Jurkat, Clone E6-1 (cell line): ENCODE data around the gene AUTS2.

Experiments used
- DNase-seq: peaks from one replicate; pipeline ENCODE4 v3.0.0-alpha.2; 2011; ENCODE audit warnings: low read depth, low spot score
- H3K4me3 ChIP-seq: 2 replicates; pipeline ENCODE4 v1.5.1; 2011; ENCODE audit warnings: mild to moderate bottlenecking, low read length, control low read depth, moderate library complexity

AUTS2 gene

GRCh38 chr7:70040970-70041766 is 442.9 kb downstream of the AUTS2 start:
- peak; percentile 12 for DNase-seq
- no peak overlapping the region for H3K4me3 ChIP-seq

- H3K4me3 ChIP-seq = no peak overlapping the region
- no peak for DNase-seq
Measured at GRCh38 chr7:70042533-70042932, 444.3 kb downstream of the AUTS2 start.

DNA sequence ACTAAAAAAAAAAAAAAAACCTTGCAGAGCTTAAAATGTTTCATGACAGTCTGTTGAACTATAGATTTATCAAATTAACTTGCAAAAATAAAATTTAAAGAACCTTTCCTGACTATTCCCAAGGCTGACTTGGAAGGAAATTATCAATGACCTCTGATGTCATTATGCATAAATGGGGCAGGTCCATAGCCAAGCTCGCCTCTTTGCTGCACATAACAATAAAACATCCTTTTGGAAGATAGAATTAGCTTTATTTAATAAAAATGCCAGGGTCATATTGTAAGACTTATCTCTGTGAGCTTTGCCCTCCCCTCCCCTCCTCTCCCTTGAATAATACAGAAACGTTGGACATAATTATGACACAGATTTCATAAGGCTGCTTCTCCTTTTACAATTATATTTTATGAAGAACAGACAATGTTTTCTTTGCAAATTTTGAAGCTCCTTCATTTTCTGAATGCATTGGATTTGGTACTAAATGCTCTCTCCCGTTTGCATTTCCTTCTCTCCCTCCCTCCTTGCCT is 444.8 kb downstream of the AUTS2 start:
- no peak overlapping the region for H3K4me3 ChIP-seq
- DNase-seq = no peak

DNA sequence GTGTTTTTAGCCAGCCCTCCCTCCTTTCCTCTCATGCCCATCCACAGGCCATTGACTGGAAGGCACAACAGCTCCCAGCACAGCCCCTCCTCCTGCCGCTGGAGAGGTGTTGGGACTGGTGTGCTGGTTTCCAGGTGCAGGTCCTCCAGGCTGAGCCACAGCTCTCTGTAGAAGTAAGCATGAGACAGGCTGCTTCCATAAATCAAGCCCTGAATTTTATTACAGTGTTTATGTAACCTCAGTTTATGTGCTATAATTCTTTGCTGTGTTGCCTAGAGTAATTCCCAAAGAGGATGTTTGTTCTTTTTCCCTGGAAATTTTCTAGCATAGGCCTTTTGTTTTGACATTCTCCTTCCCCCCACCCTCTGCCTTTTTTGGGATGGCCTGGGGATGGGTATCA is 445.8 kb downstream of the AUTS2 start:
- no peak for DNase-seq

DNA sequence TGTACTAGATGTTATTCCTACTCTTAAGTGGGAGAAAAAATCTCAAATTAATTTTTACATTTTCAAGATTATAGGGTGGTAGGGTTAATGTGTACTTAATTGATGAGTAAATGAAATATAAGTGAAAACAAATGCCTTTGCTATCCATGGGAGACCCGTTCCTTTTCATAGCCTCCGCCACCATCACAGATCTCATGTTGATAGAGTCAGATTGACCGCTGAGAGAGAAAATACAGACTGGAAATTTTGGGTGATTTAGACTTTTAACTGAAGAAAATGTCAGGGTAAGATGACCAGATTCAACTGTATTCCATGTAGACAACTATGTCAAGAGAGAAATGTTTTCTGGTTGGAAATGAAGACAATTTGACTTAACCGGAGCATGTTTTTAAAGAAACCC is 446.2 kb downstream of the AUTS2 start:
- no peak for DNase-seq
- no peak overlapping the region for H3K4me3 ChIP-seq

More for the DNA sequence above, 445.8 kb downstream of the AUTS2 start:
- no peak overlapping the region for H3K4me3 ChIP-seq

GRCh38 chr7:70044981-70045380 is 446.7 kb downstream of the AUTS2 start:
- H3K4me3 ChIP-seq = no peak overlapping the region
- DNase-seq = no peak

GRCh38 chr7:70047384-70047783 is 449.1 kb downstream of the AUTS2 start:
- DNase-seq = no peak
- H3K4me3 ChIP-seq = no peak overlapping the region

GRCh38 chr7:70047891-70048448 is 449.7 kb downstream of the AUTS2 start:
- no peak overlapping the region for H3K4me3 ChIP-seq
- no peak for DNase-seq

GRCh38 chr7:70051726-70052125 is 453.5 kb downstream of the AUTS2 start:
- no peak overlapping the region for H3K4me3 ChIP-seq
- no peak for DNase-seq

GRCh38 chr7:70052691-70053090 is 454.4 kb downstream of the AUTS2 start:
- no peak for DNase-seq
- no peak overlapping the region for H3K4me3 ChIP-seq

- no peak overlapping the region for H3K4me3 ChIP-seq
Measured at GRCh38 chr7:70053421-70053820, 455.1 kb downstream of the AUTS2 start.

GRCh38 chr7:70053989-70054388 is 455.7 kb downstream of the AUTS2 start:
- H3K4me3 ChIP-seq = no peak overlapping the region
- DNase-seq = no peak

More at GRCh38 chr7:70053421-70053820, 455.1 kb downstream of the AUTS2 start:
- no peak for DNase-seq

GRCh38 chr7:70056363-70056762 is 458.1 kb downstream of the AUTS2 start:
- H3K4me3 ChIP-seq = no peak overlapping the region
- DNase-seq = no peak

DNA sequence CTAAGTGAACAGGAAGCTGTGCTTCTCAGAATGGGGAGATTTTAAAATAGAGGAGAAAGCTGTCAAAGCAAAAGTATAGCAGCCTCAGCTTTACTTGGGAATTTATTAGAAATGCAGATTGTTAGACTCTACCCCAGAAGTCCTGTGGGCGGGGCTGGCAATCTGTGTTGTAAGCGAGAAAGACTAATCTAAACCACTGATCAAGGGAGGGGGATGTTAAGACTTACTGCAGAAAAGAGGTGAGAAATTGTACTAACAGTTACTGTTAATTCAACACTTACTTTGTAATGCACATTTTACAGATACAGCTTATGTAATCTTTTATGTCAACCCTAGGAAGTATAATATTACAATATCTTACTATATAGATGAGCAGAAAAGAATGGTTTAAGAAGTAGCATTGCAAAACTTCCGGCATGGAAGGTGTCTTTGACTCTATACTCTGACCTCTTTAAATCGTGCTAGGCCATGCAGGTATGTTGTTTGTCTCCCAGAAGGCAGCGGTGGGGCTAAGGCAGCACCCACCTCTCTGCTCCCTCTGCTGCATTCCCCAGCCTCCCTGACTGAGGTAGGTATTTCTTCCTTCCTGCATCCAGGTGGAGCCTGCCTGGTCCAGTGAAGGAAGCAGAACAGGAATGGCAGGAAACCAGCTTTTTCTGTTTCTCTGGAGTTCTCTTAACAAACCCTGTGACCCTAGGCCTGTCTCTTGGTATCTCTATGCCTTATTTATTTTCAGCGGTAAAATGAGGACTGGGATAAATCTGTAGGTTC is 462.2 kb downstream of the AUTS2 start:
- H3K4me3 ChIP-seq = no peak overlapping the region
- DNase-seq = no peak

DNA sequence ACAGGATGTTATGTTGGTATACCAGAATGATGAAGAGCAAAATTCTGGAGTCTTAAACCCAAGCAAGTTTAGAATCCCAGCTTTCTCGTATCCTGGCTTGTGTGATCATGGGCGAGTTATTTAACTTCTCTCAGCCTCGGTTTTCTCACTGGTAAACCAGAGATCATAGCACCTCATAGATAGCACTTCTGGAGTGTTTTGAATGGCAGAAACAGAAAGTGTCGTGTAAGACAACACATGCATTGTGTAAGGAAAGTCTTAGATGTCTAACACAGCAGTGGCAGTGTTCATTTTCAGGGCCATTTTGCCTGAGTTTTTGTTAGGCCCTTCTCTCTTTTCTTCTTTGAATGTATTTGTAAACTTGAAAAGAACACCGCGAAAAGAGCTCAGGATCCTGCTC is 465.1 kb downstream of the AUTS2 start:
- no peak overlapping the region for H3K4me3 ChIP-seq
- no peak for DNase-seq

DNA sequence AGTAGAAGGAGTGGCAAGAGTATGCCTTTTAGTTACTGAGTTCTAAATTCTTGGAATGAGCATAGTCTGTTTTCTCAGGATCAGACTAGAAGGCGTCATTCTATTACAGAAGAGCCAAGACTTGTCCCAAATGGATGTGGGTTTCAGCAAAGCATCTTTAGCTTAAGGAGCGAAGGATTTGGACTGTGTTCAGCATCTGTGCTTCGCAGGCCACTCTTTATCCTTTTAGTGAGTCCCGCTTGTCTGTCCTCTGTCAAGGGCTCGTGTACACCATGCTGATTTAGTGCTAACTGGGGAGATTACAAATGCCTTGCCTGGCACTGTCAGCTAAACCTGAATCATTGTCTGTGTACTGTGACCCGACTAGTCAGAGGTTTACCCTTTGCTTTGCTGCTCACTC is 465.7 kb downstream of the AUTS2 start:
- DNase-seq = no peak
- no peak overlapping the region for H3K4me3 ChIP-seq

DNA sequence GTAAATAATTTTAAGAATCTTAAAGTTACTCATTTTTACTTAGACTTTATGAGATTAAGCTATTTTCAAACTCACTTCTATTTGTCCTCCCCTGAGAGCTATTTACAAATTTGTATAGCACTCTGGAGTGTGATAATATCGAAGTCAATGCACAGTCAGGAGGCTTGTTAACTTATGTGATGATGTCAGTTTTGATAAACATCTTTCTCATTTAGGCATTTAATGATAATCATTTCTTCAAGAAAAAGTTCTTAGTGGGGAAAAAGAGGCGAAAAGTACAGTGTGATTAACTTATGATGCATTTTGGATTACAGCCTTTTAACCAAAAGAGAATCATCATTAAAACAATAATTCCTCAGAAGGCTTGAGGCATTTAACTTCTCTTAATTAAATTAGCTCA is 468.6 kb downstream of the AUTS2 start:
- no peak for DNase-seq
- no peak overlapping the region for H3K4me3 ChIP-seq

GRCh38 chr7:70068531-70068930 is 470.3 kb downstream of the AUTS2 start:
- no peak for DNase-seq
- no peak overlapping the region for H3K4me3 ChIP-seq

DNA sequence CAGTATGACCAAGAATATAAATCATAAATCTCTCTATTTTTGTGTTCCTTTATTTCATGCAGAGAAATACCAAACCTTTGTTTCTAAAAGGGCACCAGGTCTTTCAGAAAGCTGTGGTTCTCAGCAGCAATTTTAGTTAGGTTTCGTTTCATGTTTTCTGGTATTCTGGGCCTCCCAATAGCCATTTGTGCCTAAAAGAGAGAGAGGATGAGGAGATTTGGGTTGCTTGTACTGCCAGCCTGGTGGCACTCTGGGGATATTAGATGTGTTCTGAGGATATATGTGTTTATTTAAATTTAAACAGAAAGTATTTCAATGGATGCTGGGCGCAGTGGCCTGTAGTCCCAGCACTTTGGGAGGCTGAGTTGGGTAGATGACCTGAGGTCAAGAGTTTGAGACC is 471.7 kb downstream of the AUTS2 start:
- no peak for DNase-seq
- H3K4me3 ChIP-seq = no peak overlapping the region

GRCh38 chr7:70071766-70072165 is 473.5 kb downstream of the AUTS2 start:
- DNase-seq = no peak
- H3K4me3 ChIP-seq = no peak overlapping the region
